HG02642 (cell line): ENCODE results near the gene MAP1LC3A.
"Not testable (repeated sequence)": the region's sequence is repeated elsewhere in the genome, so short reads cannot be mapped to it uniquely, and the experiment has no call there.

Experiments
- ATAC-seq: cut with Tn5 transposase; IDR thresholded peaks from one replicate; pipeline ENCODE4 v1.9.1; 2021; ENCODE audit warnings: mild to moderate bottlenecking; ENCODE audit not compliant: unreplicated experiment, poor library complexity

MAP1LC3A gene

DNA sequence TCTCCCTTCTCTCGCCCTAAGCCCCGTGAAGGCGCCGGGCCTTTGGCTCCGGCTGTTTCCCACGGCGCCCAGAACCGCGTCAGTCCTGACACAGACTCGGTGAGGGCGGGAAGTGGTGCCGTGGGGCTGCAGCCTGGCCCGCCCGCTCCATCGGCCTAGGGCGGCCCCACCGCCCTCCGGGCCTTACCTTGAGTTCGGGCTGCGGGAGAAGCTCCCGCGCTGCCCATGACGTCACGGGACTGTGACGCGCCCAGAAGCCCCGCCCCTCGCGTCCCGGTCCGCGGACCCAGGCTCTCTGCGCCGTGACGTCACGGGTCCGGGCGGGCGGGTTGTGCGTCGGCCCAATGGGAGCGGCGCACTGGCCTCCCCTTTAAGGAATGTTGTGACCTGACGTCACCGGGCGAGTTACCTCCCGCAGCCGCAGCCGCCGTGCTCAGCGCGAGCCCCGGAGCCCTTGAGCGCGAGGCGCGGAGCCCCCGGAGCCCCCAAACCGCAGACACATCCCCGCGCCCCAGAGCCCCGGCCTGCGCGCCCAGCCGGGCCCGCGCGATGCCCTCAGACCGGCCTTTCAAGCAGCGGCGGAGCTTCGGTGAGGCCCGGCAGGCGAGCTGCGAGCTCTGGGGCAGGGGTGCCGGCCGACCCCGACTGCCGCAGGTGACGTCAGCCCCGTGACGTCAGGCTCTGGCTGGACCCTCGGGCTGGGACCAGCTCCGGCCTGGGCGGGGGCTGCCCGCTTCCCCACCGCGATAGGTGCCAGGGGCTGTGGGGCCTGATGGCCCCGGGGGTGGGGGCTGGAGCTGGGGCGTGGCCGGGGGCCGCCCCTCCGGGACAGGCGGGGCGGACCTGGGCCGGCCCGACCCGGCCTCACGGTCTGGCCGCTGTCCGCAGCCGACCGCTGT, at the start of gene MAP1LC3A:
Gene MAP1LC3A (plus strand): TSS at position 399 of the 899 bp plus-strand sequence. CDS start 151 bp downstream, at position 550.
- peak; percentile 66 for ATAC-seq

DNA sequence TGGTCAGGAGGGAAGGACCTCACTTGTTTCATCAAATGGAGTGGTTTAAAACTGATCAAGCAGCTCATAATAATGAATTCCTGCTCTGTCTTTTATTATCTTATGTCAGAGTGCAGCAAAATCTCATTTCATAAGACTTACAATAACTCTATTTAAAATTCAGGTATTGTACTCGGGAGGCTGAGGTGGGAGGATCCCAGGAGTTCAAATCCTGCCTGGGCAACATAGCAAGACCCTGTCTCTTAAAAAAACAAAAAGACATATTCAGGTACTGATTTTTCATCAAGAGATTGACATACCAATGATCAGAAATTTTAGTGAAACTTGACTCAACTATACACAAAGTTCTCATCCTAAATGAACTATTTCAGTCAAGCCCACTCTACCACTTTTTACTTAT, 47.9 kb upstream of the MAP1LC3A start:
- ATAC-seq, result no peak

DNA sequence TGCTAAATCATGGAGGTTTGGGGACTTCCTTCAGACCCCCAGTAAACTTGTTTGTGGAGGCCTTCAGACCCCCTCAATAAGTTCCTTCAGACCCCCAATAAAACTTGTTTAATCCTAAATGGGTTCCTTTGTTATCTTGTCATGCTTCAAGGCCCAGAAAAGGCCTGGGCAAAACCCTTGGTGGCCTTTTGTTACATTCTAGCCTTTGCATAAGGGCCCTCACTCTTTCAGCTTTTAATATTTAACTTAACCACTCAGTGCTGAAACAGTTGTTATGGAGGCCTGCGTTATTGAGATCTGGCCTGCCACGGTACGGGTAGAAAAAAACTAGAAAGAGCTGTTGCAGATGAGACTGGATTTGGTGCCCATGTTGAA, 46.6 kb upstream of the MAP1LC3A start:
- no peak for ATAC-seq

DNA sequence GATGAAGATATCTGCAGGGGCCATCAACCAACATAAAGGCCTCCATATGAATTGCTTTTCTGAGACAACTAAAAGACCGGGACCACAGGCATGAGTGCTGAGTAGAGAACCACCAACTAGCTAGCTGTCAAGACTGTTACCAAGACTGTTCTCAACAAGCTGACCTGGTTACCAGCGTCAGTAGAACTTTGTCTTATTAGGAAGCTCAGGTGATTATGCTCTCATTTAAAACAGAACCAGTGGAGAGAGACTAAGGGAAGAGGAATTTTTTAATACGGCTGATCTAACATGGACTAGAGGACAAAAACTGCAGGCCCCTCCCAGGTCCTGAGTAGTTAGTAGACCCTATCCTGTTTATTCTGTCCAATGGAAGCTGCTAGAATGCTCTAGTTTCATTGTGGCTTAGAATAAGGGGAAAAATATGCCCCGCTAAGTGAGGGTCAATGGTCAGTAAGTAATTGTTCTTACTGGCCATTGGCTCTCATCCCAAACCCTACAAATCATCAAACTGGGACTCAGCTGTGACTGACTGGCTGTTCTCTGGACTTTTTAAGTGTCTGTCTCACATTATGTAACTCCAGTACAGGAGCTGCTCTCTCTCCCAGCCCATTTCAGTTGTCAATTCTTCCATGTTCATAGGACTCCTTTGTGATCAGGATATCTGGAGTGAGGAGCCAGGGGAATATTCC, 46.1 kb upstream of the MAP1LC3A start:
- no peak for ATAC-seq

DNA sequence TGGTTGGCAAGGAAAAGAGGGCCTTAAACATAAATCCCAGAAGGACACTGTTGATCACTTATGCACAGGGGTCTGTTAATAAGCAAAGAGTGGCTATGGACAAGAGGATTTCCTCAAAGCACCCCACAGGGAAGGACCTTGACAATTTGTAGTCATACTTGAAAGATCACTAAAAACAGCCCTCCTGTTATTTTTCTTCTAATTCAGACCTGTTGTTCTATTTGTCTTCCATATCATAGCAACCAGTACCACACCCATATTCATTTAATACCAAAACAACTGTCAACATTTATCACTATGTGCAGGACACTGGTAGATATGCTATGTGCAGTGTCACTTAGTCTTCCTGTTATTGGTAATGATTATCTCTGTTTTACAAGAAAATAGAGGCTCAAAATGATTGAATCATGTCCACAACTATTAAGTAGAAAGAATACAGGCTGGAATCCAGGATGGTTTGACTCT, 45.5 kb upstream of the MAP1LC3A start:
- no peak for ATAC-seq

DNA sequence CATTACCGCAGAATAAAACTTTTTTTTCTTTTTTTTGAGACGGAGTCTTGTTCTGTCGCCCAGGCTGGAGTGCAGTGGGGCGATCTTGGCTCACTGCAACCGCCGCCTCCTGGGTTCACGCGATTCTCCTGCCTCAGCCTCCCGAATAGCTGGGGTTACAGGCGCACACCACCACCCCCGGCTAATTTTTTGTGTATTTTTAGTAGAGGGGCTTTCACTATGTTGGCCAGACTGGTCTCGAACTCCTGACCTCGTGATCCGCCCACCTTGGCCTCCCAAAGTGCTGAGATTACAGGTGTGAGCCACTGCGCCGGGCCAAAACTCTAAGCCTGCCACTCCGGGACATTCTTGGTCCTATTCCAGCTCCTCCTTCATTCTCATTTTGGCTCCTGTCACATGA, 44.5 kb upstream of the MAP1LC3A start:
- ATAC-seq, result not testable (repeated sequence)

DNA sequence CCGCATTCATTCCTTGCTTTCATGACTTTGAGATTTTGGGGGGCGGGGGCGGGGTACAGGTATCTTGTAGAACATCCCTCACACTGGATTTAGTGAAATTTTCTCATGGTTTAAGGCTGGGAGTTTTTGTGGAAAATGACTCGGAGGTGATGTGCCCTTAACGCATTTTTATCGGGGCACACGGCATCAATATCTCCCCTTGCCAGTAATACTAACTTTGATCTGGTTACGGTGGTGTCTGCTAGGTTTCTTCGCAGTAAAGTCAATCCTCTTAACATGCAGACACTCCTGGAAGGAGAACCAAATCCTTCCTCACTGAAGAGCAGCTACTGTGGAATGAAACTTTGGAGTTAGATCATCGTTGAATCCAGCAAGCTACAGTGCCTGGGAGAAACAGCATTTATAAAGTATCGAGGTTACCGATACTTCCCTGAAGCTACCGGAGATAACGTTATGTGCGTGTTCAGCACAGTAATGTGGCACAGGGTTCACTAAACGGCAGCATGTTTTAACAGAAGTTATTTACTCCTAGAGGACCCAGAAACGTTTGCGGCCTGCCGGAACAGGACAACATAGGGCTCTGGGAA, 43.5 kb upstream of the MAP1LC3A start:
- no peak for ATAC-seq

DNA sequence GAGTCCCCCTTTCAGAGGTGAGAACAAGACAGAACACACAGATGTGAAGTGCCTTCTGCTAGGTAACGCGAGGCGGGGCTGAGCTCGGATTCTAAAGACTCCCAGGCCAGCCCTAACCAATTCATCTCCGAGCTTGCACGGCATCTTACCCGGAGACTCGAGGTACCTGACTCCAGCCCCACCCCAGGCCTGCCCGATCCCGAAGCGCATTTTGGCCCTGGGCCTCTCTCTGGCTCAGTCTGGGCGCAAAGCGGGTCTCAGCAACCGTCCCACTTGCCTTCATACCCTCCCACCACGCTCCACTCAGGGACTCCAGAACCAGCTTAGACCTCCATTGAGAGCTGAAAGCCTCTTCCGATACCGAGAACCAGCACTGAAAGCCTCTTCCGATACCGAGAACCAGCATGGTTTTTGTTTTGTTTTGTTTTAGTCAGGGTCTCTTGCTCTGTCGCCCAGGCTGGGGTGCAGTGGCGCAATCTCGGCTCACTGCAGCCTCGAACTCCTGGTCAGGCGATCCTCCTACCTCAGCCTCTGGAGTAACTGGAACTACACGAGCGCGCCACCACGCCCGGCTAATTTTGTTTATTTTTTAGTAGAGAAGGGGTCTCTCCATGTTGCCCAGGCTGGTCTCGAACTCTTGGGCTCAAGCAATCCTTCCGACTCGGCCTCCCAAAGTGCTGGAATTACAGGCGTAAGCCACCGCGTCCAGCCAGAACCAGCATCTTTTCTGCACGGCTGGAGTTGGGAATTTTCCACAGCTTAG, 42.9 kb upstream of the MAP1LC3A start:
- ATAC-seq, result peak; percentile 51

DNA sequence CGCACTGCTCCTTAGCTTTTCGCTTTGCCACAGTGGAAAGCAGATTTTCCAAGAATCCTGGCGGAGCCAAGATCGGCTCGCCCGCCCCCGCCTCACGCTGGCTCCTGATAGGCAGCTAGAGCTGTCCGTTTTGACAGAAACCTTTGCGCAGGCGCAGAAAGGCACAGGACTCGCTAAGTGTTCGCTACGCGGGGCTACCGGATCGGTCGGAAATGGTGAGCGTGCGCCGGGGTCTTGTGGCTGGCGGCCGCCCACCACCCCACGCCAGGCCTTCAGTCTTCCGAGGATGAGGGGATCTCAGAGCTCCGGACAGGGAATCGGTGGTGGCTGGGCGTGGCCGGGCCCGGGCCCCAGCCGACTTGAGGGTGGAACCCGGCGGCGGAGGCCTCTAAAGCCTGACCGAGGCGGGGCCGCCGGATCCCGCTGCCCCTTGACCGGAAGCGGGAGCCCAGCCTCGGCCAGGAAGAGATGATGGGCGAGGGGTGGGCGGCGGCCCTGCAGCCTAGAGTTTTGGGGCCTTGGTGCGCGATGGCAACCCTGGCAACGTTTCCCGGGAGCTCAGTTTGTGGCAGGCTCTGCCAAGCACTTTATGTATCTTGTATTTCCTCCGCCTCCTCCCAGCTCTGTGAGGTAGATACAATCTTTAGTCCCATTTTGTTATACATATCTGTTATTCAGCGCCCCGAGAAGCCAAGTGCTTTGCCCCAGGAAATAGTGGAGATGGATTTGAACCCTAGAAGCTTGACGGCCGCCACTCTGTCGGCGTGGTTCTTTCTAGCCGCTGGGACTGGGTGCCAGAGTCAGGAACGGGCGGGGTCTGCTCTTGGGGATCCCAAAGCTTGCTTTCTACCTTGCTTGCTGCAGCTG, 42.0 kb upstream of the MAP1LC3A start, which contains the start of gene DYNLRB1:
Gene DYNLRB1 (plus strand): TSS at position 176 of the 867 bp plus-strand sequence. CDS start 37 bp downstream, at position 213.
- ATAC-seq, result peak; percentile 82

DNA sequence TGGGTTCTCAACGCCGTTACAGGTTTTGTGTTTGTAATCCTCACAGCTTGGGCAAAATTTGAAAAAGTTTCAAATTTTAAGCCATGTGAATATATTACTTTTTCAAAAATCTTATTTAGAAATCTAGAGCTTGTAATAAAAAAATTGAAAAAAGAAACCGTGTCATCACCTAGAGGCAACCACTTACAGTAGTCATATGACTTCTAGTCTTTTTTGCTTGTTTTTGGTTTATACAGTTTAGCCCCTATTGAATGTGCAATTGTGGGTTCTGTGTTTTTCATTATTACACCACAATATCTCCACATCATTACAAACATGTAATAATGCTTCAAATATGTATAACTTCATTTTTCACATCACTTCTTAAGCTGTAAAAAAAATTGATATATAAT, 41.4 kb upstream of the MAP1LC3A start:
- ATAC-seq, result no peak

DNA sequence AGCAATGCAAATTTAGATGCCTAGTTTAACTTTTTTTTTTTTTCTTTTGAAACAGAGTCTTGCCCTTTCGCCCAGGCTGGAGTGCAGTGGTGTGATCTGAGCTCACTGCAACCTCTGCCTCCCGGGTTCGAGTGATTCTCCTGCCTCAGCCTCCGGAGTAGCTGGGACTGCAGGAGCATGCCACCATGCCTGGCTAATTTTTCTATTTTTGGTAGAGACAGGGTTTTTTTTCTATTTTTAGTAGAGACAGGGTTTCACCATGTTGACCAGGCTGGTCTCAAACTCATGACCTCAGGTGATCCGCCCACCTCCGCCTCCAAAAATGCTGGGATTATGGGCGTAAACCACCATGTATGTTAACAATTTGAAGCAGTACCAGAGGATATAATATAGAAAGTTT, 39.7 kb upstream of the MAP1LC3A start:
- not testable (repeated sequence) for ATAC-seq

DNA sequence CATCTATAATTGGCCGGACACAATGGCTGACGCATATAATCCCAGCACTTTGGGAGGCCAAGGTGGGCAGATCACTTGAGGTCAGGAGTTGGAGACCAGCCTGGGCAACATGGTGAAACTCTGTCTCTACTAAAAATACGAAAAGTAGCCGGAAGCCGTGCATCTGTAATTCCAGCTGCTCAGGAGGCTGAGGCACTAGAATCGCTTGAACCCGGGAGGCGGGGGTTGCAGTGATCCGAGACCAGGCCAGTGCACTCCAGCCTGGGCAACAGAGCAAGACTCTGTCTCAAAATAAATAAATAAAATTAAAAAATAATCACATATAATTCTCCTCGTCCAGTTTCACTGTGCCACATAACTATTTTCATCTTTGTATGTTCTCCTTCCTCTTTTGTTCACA, 38.7 kb upstream of the MAP1LC3A start:
- not testable (repeated sequence) for ATAC-seq

DNA sequence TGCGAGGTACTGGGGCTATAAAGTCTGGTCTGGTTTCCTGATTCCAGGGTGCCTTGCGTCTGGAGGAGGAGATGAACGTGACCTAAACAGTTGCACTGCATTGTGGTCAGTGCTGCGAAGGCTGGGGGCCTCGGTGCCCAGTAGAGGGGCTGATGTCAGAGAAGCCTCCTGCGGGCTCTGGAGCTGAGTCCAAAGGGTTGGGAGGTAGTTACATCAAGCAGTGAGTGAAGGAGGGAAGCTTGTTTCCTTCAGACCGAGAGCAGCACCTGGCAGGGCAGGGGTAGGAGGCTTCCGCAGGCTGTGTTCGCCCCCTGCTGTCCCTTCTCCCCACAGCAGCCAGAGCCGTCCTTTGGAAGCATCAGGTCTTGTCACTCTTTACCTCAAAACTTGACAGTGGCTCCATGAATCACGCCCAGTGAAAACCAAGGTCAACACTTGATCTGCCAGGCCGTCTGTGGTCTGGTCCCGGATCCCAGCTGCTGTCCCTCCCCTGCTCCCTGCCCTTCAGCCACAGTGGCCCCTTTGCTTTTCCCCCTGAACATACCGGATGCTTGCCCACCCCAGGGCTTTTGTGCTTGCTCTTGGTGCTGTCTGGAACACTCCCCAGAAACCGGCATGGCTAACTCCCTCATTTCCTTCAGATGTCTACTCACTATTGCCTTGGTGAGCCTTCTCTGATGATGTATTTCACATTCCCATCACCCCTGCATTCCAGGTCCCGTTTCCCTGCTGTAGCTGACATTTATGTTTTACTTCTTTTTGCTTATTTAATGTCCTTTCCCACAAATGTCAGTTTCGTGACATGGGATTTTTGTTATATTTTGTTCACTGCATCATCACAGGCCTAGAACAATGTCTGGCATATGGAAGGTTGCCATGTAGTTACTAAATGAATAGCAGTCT, 35.3 kb upstream of the MAP1LC3A start:
- no peak for ATAC-seq

DNA sequence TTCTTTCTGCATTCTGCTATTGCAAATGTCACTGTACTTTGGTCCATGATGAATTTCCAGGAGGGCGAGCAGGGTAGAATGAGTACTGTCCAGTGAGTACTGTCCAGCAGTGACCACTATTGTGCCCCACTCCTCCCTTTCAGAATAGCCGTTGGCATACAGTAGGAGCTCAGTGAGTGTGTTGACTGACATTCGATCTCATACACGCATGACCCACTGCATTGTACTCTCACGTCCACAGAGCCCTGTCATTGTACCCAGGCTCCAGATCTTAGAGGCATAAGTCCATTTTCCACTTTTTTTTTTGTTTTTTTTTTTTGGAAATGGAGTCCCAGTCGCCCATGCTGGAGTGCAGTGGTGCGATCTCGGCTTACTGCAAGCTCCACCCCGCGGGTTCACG, 34.1 kb upstream of the MAP1LC3A start:
- no peak for ATAC-seq

DNA sequence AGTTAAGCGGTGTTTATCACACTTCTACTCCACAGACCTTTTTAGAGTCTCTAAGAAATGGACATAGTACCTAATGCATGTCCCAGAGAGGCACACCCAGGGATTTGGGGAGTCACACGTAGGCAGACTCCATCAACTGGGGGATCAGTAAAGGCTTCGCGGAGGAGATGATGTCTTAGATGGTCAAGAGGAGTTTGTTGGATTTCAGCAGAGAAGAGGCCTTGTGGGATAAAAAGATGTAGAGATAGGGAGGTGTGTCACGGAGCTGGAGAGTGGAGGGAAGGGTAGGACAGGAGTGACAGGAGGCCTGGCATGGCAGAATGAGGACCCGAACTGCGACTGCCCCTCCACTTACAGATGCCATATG, 33.2 kb upstream of the MAP1LC3A start:
- no peak for ATAC-seq

DNA sequence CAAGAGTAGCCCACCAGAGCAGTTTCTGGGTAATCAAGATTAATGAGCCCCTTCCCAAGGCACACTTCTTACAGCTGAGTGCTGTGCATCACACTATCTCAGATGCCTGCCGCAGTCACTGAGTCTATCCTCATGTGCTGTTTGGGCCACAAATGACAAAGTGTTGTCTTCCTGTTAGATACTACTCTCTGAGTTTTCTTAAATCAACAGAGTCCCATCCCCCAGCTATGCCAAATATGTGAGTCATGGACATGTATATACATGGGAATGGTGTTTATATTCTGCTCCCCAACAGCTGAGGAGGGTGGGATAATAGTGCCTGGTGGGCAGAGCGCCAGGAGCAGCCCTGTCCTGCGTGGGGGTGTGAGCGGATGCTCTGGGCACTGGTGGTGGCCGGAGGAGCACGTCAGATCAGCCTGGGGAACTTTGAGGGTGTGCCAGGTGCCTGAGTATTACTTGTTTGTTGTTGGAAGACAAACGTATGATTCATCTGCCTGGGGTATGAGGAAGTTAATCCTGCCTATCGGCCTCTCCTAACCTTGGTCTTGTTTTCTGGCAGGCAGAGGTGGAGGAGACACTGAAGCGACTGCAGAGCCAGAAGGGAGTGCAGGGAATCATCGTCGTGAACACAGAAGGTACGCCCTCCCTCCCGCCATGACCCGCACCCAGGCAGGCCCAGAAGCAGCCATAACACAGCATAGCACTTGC, 32.7 kb upstream of the MAP1LC3A start:
- no peak for ATAC-seq

DNA sequence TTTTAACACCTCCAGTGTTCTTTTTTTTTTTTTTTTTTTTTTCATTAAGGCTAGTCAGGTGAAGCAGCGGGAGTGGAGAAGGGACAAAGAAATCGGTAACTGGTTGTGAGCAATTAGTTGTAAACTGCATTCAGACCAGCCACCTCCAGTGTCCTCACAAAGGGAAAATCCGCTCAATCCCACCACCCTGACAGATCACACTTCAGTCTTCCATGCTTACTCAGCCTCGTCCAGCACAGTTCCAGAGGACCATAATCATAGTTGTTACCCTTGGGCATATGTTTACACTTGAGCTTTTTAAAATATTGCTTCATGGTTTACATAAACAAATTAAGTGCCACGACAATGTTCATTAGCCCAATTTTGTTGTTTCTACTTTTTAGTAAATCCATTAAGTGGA, 32.1 kb upstream of the MAP1LC3A start:
- ATAC-seq, result no peak

DNA sequence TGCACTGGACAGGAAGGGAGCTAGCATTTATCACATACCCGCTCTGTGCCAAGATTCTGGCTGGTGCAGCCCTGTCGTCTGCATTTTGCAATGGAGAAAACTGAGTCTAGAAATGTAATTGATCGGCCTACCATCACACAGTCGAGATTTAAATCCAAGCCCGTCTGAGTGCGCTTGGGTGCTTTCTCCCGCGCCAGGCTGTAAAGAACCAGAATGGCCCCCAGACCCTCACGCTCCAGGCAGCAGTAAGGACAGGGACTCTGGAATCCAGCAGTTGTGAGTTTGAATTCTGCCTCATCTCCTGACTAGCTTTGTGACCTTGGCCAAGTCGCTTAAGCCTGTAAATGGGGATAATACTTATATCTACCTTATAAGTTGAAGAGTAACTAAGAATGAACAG, 31.5 kb upstream of the MAP1LC3A start:
- no peak for ATAC-seq
